Upper lobe of left lung (tissue), 6 donors: ENCODE results near the gene ALKAL2. TPM values are rescaled to one million over a fixed set of nuclear protein-coding genes. Genes with fewer than 3 reads are reported as not detected.

Experiments
- ATAC-seq, 2 donors: fragments of 200-7000 bp; cut with Tn5 transposase; one replicate each; pipeline ENCODE4 v1.9.1; 2022; ENCODE audit warnings: mild to moderate bottlenecking in 2 of 2, moderate library complexity in 2 of 2; ENCODE audit not compliant: low FRiP score in 2 of 2
- DNase-seq, 2 donors: peaks; one replicate each; pipeline ENCODE4 v3.0.0-alpha.2; 2019 to 2020
- H3K27ac ChIP-seq, 4 donors: fragments of 200-600 bp; sonication (generic); one replicate each; pipeline ENCODE4 v1.5.1; 2016 to 2019
- H3K27me3 ChIP-seq, 4 donors: fragments of 200-600 bp; sonication (generic); one replicate each; pipeline ENCODE4 v1.5.1; 2017 to 2019
- H3K36me3 ChIP-seq, 4 donors: fragments of 200-600 bp; sonication (generic); one replicate each; pipeline ENCODE4 v1.5.1; 2016 to 2019
- H3K4me1 ChIP-seq, 4 donors: fragments of 200-600 bp; sonication (generic); one replicate each; pipeline ENCODE4 v1.5.1; 2018 to 2019
- H3K4me3 ChIP-seq, 4 donors: fragments of 200-600 bp; sonication (generic); one replicate each; pipeline ENCODE4 v1.5.1; 2017 to 2019; ENCODE audit warnings: mild to moderate bottlenecking in 2 of 4, moderate library complexity in 1 of 4
- H3K9me3 ChIP-seq, 4 donors: fragments of 200-600 bp; sonication (generic); one replicate each; pipeline ENCODE4 v1.5.1; 2018 to 2019
- EP300 ChIP-seq, 4 donors: sonication (generic); formaldehyde crosslinking; IDR thresholded peaks; one replicate each; pipeline ENCODE4 v1.5.1; 2017; ENCODE audit warnings: antibody characterized with exemption in 4 of 4, control low read depth in 2 of 4
- POLR2A ChIP-seq, 4 donors: fragments of 450-650 bp; IDR thresholded peaks; one replicate each; pipeline ENCODE4 v1.5.1; 2016 to 2017; ENCODE audit warnings: antibody characterized with exemption in 4 of 4, mild to moderate bottlenecking in 2 of 4
- POLR2AphosphoS5 ChIP-seq, 2 donors: sonication (generic); formaldehyde crosslinking; IDR thresholded peaks; one replicate each; pipeline ENCODE4 v1.5.1; 2017; ENCODE audit warnings: antibody characterized with exemption in 2 of 2
- WGBS, 2 donors: methylation state at CpG; one replicate each; pipeline ENCODE4 v1.1.5; 2017 to 2018; 5-methylcytosine and 5-hydroxymethylcytosine counted together
- total RNA-seq, 6 donors: library from RNA; depleted of rRNA in 4 of 6; stranded (reverse); fragments of >200 nt in 4 of 6; gene quantifications; one replicate each; pipeline versions ENCODE4 v1.1.0 to v1.2.1, GENCODE V29; 2016 to 2021
- TF ChIP-seq, protein P1 (sequence below), 6 experiments: fragments of 450-650 bp in 4 of 6; fragments of 200-600 bp in 2 of 6; sonication (generic) in 2 of 6; IDR thresholded peaks; one replicate each; pipeline ENCODE4 v1.5.1; 2016 to 2019; ENCODE audit warnings: antibody characterized with exemption in 6 of 6
- donor health status: DM: no; HTN: no; CAD: no; lungs with moderate emphysema.
- donor health status: DM: no; HTN: yes; CAD: no; lungs with severe emphysema.

ALKAL2 gene
- total RNA-seq, 6 donors from 2014 or later = 8.3 to 30.7 (median 14.8) TPM

DNA sequence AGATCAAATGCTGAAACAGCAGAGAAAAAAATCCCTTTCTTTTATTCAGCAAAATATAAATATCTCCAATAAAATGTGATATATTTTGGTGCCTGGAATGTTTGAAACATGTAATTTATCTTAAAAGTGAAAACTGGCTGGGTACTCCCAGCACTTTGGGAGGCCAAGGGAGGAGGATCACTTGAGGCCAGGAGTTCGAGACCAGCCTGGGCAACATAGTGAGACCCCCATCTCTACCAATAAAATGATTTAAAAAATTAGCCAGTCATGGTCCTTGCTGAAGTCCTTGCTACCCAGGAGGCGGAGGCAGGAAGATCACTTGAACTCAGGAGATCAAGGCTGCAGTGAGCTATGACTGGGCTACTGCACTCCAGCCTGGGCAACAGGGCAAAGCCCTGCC is 32.7 kb downstream of the ALKAL2 start:
- no peak overlapping the region for H3K27ac ChIP-seq
- H3K36me3 ChIP-seq = peaks cover 0 to 4% (median 0%) of the 10 kb centered on the region in 4 donors
- peaks cover 0 to 2% (median 1%) of the 10 kb centered on the region in 4 donors for H3K4me1 ChIP-seq
- no peak for DNase-seq
- no peak for ATAC-seq
- no peaks in the 10 kb centered on the region for H3K9me3 ChIP-seq
- no peak for TF ChIP-seq POLR2AphosphoS5 (IDR thresholded peaks at IDR 0.05)
- no peak for TF ChIP-seq POLR2A (IDR thresholded peaks at IDR 0.05)
- no peak for TF ChIP-seq EP300 (IDR thresholded peaks at IDR 0.05)
- TF ChIP-seq, protein P1, sequence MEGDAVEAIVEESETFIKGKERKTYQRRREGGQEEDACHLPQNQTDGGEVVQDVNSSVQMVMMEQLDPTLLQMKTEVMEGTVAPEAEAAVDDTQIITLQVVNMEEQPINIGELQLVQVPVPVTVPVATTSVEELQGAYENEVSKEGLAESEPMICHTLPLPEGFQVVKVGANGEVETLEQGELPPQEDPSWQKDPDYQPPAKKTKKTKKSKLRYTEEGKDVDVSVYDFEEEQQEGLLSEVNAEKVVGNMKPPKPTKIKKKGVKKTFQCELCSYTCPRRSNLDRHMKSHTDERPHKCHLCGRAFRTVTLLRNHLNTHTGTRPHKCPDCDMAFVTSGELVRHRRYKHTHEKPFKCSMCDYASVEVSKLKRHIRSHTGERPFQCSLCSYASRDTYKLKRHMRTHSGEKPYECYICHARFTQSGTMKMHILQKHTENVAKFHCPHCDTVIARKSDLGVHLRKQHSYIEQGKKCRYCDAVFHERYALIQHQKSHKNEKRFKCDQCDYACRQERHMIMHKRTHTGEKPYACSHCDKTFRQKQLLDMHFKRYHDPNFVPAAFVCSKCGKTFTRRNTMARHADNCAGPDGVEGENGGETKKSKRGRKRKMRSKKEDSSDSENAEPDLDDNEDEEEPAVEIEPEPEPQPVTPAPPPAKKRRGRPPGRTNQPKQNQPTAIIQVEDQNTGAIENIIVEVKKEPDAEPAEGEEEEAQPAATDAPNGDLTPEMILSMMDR (IDR thresholded peaks at IDR 0.05) = no peak
- no peaks in the 10 kb centered on the region for H3K27me3 ChIP-seq
- no peak overlapping the region for H3K4me3 ChIP-seq
- 94 to 97% methylated on average over 2 of the region's 2 CpGs for WGBS, 2 donors

DNA sequence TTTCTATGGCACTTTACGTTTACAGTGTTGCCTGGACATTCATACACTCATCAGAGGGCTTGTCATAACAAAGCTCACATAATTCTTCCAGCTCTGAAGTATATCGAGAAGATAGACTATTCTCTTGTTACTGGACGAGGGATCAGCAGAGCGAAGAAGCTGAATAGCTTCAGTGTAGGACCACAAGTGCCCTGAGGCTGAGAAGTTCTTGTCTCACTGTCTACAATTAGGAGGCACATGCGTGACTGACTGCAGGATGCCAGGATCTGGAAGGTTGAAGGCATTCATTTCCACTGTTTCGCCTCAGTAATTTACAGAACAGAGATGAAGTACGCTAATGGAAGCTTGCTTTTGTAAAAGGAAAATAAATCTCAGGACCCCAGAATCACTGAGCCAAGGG is 33.6 kb downstream of the ALKAL2 start:
- Histone ChIP-seq H3K27ac (no peak overlapping the region), H3K4me3 (no peak overlapping the region), H3K4me1 (no peaks in the 10 kb centered on the region), H3K9me3 (no peaks in the 10 kb centered on the region), H3K27me3 (no peaks in the 10 kb centered on the region), H3K36me3 (peaks cover 0 to 6% (median 4%) of the 10 kb centered on the region in 4 donors)
- 89 to 90% methylated on average over 7 of the region's 7 CpGs for WGBS, 2 donors
- no peak for DNase-seq
- ATAC-seq = no peak
- TF ChIP-seq EP300 (IDR thresholded peaks at IDR 0.05) (no peak), POLR2AphosphoS5 (IDR thresholded peaks at IDR 0.05) (no peak), POLR2A (IDR thresholded peaks at IDR 0.05) (no peak)
- TF ChIP-seq, protein P1 (IDR thresholded peaks at IDR 0.05) = no peak

GRCh38 chr2:253202-253638 is 34.7 kb downstream of the ALKAL2 start:
- DNase-seq (no peak), ATAC-seq (no peak)
- Histone ChIP-seq H3K4me3 (no peak overlapping the region), H3K27ac (no peak overlapping the region), H3K9me3 (no peaks in the 10 kb centered on the region), H3K4me1 (no peaks in the 10 kb centered on the region), H3K27me3 (no peaks in the 10 kb centered on the region), H3K36me3 (peaks cover 0 to 6% (median 6%) of the 10 kb centered on the region in 4 donors)
- TF ChIP-seq, protein P1 (IDR thresholded peaks at IDR 0.05) = no peak
- no peak for TF ChIP-seq POLR2A (IDR thresholded peaks at IDR 0.05)
- TF ChIP-seq EP300 (IDR thresholded peaks at IDR 0.05) = no peak
- no peak for TF ChIP-seq POLR2AphosphoS5 (IDR thresholded peaks at IDR 0.05)
- 88 to 95% methylated on average over 8 of the region's 8 CpGs for WGBS, 2 donors

DNA sequence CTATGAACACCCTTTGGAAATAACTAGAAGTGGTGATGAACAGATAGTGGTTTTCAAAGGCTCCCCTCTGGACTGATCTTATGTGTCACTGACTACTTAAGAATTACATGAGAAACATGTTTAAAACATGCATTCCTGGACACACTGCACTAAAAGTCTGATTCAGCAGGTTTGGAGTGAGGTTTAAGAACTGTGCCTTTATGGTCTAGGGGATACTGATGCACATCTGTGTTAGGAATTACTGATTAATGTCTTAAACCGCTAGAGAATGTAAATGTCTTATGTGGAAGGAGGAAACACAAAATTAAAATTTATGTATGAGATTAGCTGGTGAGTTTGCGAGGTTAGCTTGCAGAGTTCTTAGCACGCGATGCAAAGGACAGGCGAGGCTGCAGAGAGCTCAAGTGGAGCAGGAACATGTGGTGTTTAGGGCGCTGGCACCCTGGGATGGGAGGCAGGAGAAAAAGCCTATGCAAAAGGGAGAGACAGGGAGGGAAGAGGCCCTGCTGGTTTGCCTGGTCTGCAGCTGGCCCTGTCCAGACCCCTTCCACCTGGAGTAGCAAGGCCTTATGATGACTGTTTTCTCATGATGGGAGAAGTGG is 35.8 kb downstream of the ALKAL2 start:
- Histone ChIP-seq H3K36me3 (peaks cover 0 to 6% (median 6%) of the 10 kb centered on the region in 4 donors), H3K9me3 (no peaks in the 10 kb centered on the region), H3K4me1 (no peaks in the 10 kb centered on the region), H3K27me3 (no peaks in the 10 kb centered on the region), H3K4me3 (no peak overlapping the region), H3K27ac (no peak overlapping the region)
- DNase-seq (no peak), ATAC-seq (no peak)
- WGBS, 2 donors = 95% methylated on average over 6 of the region's 6 CpGs
- TF ChIP-seq POLR2AphosphoS5 (IDR thresholded peaks at IDR 0.05) = no peak
- TF ChIP-seq POLR2A (IDR thresholded peaks at IDR 0.05) = no peak
- TF ChIP-seq EP300 (IDR thresholded peaks at IDR 0.05) = no peak
- TF ChIP-seq, protein P1 (IDR thresholded peaks at IDR 0.05) = no peak

DNA sequence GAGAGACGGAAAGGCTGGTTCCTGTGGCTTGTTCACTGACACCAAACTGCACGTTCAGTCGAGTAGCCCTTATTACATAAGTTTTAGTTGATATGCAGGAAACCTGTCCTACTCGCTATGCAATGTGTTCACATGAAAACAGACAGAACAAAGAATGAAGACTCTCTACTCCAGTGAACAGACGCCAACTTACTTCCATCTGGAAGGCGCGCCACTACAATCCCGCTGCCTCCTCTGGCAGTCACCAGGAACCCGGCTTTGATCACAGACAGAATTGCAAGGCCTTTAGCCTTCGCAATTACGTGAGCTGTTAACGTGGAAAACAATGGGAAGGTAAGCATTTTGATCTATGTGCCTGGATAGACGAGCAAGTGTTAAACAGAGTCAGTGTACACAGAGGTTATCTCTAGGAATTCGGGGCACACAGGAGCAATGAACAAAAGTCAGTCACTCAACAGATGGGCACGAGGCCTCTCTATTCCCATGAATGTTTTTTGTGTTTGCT is 38.3 kb downstream of the ALKAL2 start:
- 90 to 92% methylated on average over 15 of the region's 15 CpGs for WGBS, 2 donors
- Histone ChIP-seq H3K4me3 (no peak overlapping the region), H3K27ac (no peak overlapping the region), H3K36me3 (peaks cover 0 to 13% (median 10%) of the 10 kb centered on the region in 4 donors), H3K4me1 (peaks cover 0 to 6% (median 0%) of the 10 kb centered on the region in 4 donors), H3K27me3 (no peaks in the 10 kb centered on the region), H3K9me3 (no peaks in the 10 kb centered on the region)
- ATAC-seq = no peak
- no peak for DNase-seq
- TF ChIP-seq POLR2A (IDR thresholded peaks at IDR 0.05) = no peak
- TF ChIP-seq, protein P1 (IDR thresholded peaks at IDR 0.05) = no peak
- TF ChIP-seq POLR2AphosphoS5 (IDR thresholded peaks at IDR 0.05) = no peak
- TF ChIP-seq EP300 (IDR thresholded peaks at IDR 0.05) = no peak
